ENCODE data around the gene PPP1R16B.
"Not testable (repeated sequence)": the region's sequence is repeated elsewhere in the genome, so short reads cannot be mapped to it uniquely, and the experiment has no call there.

PPP1R16B gene

DNA sequence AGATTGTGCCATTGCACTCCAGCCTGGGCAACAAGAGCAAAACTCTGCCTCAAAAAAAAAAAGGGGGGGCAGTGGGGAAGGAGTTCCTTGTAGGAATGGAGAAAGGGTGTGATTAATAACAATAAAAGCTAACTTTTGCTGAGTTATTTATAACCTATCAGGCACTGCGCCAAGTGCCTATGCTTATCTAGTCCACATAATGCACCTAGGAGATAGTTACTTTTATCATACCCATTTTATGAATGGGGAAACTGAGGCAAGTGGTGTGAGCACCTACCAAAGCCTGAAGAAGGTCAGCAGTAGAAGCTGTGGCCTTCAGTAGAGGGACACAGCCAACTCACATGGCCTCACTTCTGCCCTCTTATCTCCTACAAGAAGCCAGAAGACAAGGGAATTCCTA, 13.6 kb upstream of the PPP1R16B start:
- no peak for DNase-seq (ENCODE audit: low read depth)

DNA sequence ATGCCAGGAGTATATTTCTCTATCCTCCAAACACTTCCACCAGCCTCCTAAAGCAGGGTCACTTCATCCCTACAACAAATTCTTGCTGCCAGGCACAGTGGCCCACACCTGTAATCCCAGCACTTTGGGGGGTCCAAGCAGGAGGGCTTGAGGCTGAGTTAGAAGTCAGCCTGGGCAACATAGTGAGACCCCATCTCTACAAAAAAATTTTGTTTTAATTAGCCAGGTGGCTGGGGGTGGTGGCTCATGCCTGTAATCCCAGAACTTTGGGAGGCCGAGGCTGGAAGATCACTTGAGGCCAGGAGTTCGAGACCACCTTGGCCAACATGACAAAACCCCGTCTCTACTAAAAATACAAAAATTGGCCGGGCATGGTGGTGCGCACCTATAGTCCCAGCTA, 11.4 kb upstream of the PPP1R16B start:
- not testable (repeated sequence) for DNase-seq (ENCODE audit: low read depth)

DNA sequence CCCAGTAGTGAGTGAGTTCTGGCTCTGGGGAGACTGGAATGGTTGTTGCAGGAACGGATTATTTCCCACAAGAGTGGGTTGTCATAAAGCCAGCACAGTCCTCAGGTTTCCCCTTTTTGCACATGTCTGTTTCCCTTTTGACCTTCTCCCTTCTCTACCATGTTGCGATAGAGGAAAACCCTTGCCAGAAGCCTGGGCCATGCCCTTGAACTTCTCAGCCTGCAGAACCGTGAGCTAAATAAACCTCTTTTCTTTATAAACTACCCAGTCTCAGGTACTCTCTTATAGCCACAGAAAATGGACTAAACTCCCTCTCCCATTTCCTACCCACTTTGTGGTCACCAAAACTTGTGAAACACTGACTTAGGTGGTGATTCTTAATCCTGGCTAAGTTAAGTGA, 7.2 kb upstream of the PPP1R16B start:
- no peak for DNase-seq (ENCODE audit: low read depth)

DNA sequence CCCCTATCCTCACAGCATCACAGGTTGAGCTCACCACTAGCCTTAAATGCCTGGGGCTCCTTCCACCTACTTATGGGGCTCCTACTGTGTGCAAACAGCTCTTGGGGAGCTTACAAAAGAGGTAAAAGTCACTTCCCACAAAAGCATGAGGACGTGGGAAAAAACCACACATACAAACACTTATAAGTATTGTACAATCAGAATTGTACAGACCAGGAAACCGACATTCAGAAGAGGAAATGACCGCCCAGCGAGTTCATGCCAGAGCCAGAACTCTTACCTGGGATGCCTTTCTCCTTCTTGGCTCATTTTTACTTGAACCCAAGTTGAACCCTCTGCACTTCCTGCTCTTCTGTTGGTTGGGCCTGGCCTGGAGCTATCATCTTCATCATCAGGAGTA, 6.3 kb upstream of the PPP1R16B start:
- no peak for DNase-seq (ENCODE audit: low read depth)

DNA sequence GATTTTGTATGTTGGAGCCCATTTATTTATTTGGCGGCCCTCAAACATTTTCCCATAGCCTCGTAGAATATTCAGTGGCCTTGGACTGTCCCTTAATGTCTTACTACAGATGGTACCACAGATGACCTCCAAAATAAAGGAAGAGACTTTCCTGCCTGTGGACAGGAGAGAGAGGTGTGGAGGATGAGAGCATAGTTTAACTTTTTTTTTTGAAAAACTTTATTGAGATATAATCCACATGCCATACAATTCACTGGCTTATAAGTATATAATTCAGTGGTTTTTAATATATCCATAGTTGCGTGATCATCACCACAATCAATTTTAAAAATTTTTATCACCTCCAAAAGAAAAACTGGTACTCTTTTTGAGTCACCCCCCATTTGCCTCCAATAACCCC, 4.6 kb upstream of the PPP1R16B start:
- DNase-seq (ENCODE audit: low read depth) = no peak

DNA sequence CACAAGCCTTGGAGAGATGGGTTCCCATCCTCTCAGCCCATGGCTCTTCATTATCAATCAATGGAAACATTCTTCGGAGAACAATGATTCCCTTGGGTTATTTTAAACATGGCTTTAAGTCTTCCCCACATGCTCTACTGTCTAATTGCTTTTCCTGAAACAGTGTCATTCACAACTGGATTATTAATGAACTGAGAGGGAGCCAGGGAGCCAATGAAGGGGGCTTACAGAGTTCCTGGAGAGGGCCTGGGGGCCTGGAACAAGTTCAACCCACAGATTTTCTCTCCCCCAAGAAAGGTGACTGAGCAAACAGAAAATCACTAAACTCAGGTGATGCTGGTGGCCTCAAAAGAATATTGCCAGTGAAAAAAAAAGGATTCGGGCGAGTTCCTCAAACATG, 1.3 kb upstream of the PPP1R16B start:
- no peak for DNase-seq (ENCODE audit: low read depth)

DNA sequence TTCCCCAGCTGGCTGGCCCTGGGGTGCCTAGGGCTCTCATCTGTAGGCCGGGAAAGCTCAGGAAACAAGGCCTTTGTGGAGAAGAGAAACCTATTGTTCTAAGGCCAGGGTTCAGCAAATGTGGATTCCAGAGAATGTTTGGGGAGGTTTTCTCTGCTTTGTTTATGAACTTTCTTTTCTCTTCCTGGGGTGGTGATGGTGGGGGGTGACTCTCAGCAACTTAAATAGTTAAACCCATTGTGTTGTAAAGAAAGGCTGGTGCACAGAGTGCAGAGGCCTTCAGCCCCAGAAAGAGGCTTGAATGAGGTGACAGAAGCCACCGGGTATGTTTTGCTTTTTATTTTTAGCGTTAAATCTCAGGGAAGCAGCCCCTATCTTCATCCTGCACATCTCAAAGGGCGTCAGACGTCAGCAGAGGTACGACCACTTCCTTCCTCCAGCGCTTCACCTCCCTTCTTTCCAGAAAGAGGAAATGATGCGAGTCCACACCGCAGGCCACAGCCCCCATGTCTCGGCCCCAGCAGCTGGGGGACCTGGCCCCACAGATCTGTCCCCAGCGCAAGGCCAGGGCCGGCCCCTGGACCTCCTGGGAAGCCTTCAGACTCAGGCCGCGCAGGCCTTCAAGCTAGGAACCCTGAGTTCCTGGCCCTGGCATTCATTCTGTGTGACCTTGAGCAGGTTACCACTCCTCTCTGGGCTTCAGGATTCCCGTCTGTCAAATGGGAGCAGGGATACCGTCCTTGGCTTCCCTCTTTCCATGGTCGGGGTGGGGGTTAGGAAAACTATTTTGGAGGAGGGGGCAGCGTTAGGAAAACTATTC, 605 bp upstream of the PPP1R16B start:
- peak; percentile 71 for DNase-seq (ENCODE audit: low read depth)

DNA sequence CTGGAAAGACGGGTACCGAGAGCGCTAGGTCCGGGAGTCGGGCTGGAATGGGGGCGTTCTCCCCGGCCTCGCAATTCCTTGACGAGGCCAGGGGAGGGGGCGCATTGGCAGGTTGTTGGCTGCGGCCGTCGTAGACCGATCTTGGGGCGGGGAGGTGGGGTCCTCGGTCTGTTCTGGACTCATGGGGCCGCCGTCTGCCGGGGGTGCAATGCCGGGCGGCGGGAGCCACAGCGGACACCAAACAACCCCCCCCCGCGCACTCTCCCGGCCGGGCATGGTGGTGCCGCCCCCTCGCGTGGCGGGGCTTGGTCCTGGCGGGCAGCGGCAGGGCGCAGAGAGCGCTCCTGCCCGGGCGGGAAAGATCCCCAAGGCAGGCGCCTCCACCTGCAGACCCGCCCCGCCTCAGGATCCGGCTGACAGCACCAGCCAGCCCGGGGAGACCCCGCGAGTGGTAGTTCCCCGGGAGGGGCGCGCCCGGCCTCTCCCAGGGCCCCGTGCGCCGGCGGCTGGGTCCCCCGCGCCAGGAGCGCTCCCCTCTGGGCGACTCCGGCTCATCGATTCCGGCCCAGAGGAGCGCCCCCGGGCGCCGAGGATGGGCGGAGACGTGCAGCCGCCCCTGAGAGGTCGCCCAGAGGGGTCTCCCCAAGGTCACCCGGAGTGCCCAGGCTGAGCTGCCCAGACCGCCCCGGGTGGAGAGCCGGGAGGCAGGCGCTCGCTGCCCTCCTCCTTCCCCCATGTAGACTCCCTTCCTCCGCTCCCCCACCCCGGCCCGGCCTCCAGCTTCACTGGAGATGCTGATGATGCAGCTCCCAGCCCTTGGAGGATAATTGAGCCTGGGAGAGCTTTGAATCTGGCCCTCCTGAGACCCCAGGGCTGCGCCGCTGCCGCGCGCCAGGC, 709 bp downstream of the PPP1R16B start:
- DNase-seq (ENCODE audit: low read depth) = peak; percentile 30

DNA sequence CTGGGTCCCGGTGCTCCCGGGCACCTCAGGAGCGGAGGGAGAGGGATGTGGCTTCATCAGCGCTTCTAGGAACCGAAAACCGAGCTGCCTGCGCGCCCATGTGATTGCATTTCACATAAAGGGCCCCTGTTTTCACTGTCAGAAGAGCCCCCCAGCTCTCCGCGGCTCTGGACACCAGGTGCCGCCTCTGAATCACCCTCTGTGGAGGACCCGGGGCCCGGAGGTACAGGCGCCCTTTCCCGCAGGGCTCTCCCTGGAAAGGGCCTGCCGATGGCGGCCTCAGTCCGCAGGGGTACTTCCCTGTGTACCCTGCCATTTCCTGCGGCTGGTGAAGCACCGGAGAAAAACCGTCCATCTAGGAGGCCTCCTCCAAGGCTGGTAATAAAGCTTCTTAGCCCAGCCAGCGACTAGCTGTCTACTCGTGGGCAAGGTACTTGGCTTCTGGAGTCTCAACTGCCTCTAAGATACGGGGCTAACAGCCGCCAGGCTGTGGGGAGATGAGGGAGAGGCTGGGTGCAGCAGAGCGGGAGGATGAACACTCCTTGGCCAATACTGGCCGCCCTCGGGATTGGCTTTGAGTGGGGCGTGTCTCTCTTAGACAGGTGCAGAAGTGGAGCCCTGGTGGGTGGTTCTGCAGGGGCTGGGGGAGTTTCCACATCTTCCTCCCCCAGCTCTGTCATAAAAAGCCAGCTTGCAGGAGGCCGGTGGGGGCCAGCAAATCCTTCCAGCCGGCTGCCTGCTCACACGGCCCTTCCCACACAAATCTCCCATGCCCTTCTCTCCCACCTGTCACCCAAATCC, 1.6 kb downstream of the PPP1R16B start:
- DNase-seq (ENCODE audit: low read depth) = peak; percentile 41

DNA sequence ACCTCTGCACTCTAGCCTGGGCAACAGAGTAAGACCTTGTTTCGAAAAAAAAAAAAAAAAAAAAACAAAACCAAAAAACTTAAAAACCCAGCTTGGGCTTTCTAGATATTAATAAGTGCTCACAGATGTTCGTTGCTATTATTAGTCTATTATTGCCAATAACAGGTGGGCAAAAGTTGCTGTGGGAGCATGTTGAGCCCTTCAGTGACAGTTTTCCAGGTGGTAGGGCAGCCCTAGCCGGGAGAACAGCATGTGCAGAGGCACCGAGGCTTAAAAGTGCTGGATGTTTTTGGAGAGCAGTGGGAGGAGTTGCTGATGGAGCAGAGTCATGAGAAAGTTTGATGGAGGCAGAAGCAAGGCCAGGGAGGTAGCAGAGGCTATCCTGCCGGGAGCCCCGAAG, 4.4 kb downstream of the PPP1R16B start:
- no peak for DNase-seq (ENCODE audit: low read depth)

DNA sequence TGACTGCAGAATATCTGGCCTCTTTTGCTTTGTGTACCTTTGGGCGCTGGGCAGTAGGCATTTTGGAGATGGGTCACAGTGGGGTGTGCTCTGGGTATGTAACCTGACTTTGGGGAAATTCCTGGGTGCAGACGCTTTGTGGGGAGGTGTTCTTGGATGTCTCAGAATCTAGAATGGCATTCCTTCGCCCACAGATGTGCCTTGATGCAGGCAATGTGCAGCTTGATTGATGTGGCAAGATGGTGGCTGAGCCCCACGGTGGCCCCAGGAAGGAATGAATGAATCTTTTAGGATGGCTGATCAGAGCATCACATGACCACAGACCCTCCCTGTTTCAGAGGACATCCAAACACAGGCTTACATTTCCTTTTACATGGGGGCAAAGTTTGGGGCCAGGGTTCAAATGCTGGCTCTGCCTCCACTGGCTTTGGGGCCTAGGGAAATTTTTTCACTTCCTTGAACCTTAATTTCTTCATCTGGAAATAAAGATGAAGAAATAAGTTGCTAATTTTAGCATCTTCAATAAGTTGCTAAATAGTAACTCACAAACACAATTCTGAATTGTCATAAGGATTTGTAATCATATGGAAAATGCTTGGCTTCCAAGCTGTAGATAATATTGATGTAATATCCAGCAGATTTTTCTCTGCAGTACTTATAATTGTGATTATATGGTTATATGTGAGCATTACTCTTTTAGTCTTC, 5.6 kb downstream of the PPP1R16B start:
- DNase-seq (ENCODE audit: low read depth) = no peak

DNA sequence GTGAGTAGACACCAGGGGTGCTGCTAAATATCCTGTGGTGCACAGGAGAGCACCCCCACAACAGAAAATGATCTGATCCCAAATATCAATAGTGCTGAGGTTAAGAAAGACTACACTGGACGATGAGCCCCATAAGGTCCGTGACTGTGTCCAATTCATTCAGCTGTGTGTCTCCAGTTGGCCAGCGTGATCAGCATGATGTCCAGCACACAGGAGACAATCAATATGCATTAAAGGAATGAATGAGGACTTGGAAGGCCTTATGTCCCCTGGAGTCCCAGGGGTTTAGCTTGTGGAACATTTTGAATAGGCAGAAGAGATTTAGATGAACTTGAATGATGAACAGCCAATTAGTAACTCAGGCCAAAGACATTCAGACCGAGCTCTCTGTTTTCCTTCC, 6.3 kb downstream of the PPP1R16B start:
- no peak for DNase-seq (ENCODE audit: low read depth)

DNA sequence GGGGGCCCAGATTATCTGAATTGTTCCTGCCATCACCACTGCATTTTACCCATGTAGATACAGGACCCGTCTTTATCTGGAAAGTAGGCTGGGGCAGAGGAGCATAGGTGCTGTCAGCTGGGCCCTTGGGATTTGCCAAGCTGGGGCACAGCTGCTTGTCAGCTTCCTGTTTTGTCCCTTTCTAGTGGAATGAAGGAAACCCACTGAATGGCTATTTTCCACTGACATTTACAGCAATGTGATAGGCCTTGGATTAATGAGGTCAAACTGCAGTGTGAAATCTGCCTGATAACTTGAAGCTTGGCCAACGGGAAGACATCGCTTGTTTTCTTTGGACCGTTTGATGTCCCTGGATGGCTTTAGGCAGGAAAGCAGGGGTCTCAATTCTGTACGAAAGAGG, 6.7 kb downstream of the PPP1R16B start:
- DNase-seq (ENCODE audit: low read depth) = no peak

DNA sequence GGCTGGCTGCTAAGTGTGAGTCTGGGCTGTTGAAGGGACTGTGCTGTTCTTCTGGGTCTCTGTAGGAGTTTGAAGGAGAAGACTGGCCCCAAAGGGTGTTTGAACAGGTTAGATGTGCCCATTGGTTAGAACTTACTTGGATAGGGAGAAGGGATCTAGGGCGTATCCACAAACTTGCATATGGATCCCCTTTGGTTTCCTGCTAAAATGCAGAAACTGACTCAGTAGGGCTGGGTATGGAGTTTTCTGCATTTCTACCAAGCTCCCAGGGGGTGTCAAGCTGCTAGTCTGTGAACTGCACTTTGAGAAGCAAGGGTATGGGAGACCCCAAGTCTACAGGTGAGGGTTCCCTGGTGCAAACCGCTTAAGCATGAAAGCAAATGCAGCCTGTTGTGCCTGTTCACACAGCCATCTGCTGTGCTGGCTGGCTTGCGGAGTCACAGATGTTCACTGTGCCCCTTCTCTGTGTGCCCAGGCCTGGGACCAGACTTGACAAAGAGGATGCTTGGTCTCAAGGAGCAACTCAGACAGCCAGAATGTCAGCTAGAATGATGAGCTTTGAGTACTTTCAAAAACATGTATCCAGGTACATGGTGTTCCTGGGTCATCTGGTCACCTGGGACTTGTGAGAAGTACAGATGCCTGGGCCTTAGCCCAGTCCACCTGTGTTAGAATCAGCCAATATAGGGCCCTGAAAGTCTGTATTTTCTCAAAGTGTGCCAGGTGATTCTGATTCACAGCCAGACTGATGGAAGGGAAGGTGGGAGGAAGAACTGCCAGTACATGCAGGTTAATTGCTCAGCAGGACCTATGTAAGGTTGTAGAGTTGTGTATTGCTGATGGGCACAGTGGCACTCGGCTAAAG, 7.4 kb downstream of the PPP1R16B start:
- DNase-seq (ENCODE audit: low read depth) = no peak

DNA sequence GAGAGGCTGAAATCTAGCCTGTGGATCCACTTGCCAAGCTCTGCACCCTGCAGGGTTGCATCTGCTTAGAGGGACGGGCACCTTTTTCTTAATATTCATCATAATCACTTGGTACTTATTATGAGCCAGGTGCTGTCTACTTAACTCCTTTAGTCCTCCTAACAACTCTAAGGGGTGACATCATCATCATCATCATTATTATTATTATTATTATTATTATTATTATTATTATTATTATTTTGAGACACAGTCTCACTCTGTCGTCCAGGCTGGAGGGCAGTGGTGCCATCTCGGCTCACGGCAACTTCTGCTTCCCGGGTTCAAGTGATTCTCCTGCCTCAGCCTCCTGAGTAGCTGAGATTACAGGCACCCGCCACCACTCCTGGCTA, 8.1 kb downstream of the PPP1R16B start:
- not testable (repeated sequence) for DNase-seq (ENCODE audit: low read depth)

DNA sequence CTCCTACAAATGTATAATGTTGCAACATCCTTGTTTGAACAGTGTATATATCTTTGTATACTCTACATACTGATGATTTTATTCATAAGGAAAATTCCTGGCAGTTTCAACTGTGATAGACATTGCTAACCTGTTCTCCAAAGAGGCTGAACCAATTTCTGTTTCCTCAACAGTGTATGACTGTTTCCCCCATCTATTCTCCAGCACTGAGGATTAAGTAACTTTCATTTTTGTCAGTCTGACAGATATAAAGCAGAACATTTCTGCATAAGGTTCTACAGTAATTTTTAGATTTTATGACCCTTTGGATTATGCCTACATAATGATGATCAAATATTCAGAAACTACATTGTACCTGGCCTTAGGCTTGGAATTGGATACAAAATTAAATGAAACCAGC, 9.9 kb downstream of the PPP1R16B start:
- DNase-seq (ENCODE audit: low read depth) = no peak

DNA sequence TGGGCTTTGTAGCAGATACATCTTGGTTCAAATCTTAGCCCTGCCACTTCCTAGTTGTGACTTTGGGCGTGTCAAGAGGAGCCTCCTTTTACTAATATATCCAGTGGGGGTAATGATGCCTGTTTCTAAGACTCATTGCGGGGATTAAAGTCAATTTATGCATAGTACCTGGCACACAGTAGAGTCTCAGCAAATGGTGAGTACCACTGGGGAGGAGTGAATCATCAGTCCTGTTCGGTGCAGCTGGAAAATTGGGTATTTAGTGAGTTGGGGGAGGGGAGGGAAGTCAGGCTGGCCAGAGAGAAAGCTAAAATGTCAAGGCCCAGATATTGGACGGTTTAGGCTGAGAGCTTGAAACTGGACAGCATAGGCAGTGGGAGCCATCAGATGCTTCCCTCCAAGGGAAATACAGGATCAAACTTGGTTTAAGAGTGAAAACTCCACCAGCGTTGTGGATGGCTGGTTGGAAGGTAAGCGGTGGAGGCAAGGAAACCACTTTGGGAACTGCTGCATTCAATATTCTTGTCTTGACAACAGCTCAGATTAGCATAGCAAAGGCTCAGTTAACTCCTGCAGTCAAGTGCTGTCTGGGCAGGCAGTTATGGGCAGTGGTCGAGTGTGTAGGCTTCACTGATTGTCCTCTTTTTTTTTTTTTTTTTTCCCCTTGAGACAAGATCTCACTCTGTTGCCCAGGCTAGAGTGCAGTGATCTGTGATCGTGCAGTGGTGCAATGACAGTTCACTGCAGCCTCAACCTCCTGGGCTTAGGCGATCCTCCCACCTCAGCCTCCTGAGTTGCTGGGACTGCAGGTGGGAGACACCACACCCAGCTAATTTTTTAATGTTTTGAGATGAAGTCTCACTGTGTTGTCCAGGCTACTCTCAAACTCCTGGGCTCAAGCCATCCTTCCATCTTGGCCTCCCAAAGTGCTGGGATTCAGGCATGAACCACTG, 12.9 kb downstream of the PPP1R16B start:
- DNase-seq (ENCODE audit: low read depth) = no peak

DNA sequence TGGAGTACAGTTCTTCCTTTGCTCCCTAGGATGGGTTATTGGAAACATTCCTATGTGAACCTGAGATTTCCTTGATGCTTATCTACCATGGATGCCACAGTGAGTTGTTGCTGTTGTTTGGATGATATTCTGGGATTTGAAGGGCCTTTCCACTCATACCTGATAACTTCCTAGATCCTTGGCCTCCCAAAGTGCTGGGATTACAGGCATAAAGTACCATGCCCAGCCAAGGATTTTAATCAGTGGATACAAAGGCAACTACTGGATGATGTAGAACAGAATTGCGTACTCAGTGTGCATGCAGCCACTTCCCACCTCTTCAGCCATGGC, 20.0 kb downstream of the PPP1R16B start:
- DNase-seq (ENCODE audit: low read depth) = no peak

DNA sequence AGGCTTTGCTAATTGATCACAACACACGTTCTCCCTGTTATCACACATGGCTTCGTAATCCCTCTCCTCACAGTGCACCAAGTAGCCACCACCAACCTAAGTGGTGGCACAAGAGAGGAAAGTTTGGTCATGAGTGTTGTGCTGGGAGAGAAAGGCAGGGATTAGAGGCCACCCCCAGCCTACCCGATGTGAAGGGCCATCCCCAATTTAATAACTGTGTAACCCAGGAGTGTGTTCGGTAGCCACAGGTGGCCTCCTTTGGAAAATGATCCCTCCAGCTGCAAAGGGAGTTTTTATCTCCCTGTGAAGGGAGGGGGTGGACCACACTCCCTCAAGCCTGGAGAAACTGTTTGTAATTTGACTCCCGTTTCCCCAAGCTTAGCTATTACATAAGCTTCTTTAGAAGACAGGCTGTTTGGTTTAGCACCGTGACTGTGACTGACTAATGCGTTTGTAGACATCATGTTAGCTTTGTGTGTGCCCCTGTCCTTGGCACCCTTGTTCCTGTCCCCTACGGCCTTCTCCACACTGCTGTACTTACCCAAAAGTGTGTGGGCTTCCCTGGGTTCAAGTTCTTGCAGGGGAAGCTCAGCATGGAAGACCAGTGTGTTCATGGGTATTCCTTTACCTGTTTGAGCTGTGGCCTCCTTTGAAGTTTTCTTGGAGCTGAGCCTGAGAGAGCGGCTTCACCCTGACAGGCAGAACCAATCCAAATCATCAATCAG, 20.6 kb downstream of the PPP1R16B start:
- DNase-seq (ENCODE audit: low read depth) = no peak
